Osteocyte (in vitro differentiated cells): ENCODE data around the gene ANKRD44. TPM values are rescaled to one million over a fixed set of nuclear protein-coding genes. Genes with fewer than 3 reads are reported as not detected.

ENCODE experiments used
- DNase-seq: peaks from one replicate; pipeline ENCODE4 v3.0.0; 2021; ENCODE audit warnings: mixed read lengths; ENCODE audit not compliant: unreplicated experiment; ENCODE audit errors: extremely low spot score
- H3K27ac Mint-ChIP-seq: one replicate; pipeline ENCODE4 v1.8.0; 2021; ENCODE audit warnings: mild to moderate bottlenecking, mixed read lengths; ENCODE audit not compliant: unreplicated experiment
- H3K27me3 Mint-ChIP-seq: one replicate; pipeline ENCODE4 v1.8.0; 2021; ENCODE audit warnings: mixed read lengths; ENCODE audit not compliant: unreplicated experiment
- H3K36me3 Mint-ChIP-seq: one replicate; pipeline ENCODE4 v1.8.0; 2021; ENCODE audit warnings: mixed read lengths; ENCODE audit not compliant: unreplicated experiment
- H3K4me1 Mint-ChIP-seq: one replicate; pipeline ENCODE4 v1.8.0; 2021; ENCODE audit warnings: mixed read lengths; ENCODE audit not compliant: unreplicated experiment
- H3K4me3 Mint-ChIP-seq: one replicate; pipeline ENCODE4 v1.8.0; 2021; ENCODE audit warnings: mild to moderate bottlenecking, moderate library complexity, mixed read lengths; ENCODE audit not compliant: unreplicated experiment
- H3K9me3 Mint-ChIP-seq: one replicate; pipeline ENCODE4 v1.8.0; 2021; ENCODE audit warnings: mixed read lengths; ENCODE audit not compliant: unreplicated experiment
- CTCF ChIP-seq: fragments of 200-600 bp; sonication (generic); IDR thresholded peaks from 2 replicates; pipeline ENCODE4 v1.5.0; 2021; ENCODE audit warnings: antibody characterized with exemption, mild to moderate bottlenecking, moderate library complexity
- total RNA-seq: library from RNA; stranded (reverse); gene quantifications from 2 replicates; pipeline ENCODE4 v1.2.1, GENCODE V29; 2021

Gene ANKRD44
- total RNA-seq, 1 donor from 2014 or later, result 16.6 TPM

- H3K36me3 Mint-ChIP-seq, result peaks cover 2% of the 10 kb centered on the region
- TF ChIP-seq CTCF, result no peak
- no peak overlapping the region for H3K27ac Mint-ChIP-seq
- no peak overlapping the region for H3K4me3 Mint-ChIP-seq
- no peaks in the 10 kb centered on the region for H3K9me3 Mint-ChIP-seq
- no peaks in the 10 kb centered on the region for H3K27me3 Mint-ChIP-seq
- H3K4me1 Mint-ChIP-seq, result peaks cover 11% of the 10 kb centered on the region
- no peak for DNase-seq
Measured at GRCh38 chr2:197181491-197181890, 129.1 kb downstream of the ANKRD44 start.

- Mint-ChIP-seq H3K36me3 (no peaks in the 10 kb centered on the region), H3K4me1 (peaks cover 14% of the 10 kb centered on the region), H3K27ac (peak overlapping the region; percentile 64), H3K9me3 (no peaks in the 10 kb centered on the region), H3K4me3 (no peak overlapping the region), H3K27me3 (no peaks in the 10 kb centered on the region)
- TF ChIP-seq CTCF, result no peak
- DNase-seq, result no peak
Measured at GRCh38 chr2:197179744-197180498, 130.7 kb downstream of the ANKRD44 start.

- Mint-ChIP-seq H3K27me3 (no peaks in the 10 kb centered on the region), H3K36me3 (no peaks in the 10 kb centered on the region), H3K4me3 (no peak overlapping the region), H3K4me1 (peaks cover 19% of the 10 kb centered on the region), H3K27ac (no peak overlapping the region), H3K9me3 (no peaks in the 10 kb centered on the region)
- TF ChIP-seq CTCF, result no peak
- DNase-seq, result no peak
Measured at GRCh38 chr2:197176522-197176921, 134.1 kb downstream of the ANKRD44 start.

- no peak for TF ChIP-seq CTCF
- peaks cover 16% of the 10 kb centered on the region for H3K4me1 Mint-ChIP-seq
- no peaks in the 10 kb centered on the region for H3K36me3 Mint-ChIP-seq
- H3K9me3 Mint-ChIP-seq, result no peaks in the 10 kb centered on the region
- H3K4me3 Mint-ChIP-seq, result no peak overlapping the region
- H3K27ac Mint-ChIP-seq, result no peak overlapping the region
- no peaks in the 10 kb centered on the region for H3K27me3 Mint-ChIP-seq
- DNase-seq, result no peak
Measured at GRCh38 chr2:197174539-197175094, 136.0 kb downstream of the ANKRD44 start.

GRCh38 chr2:197171582-197171981, 139.0 kb downstream of the ANKRD44 start:
- no peak for DNase-seq
- Mint-ChIP-seq H3K36me3 (no peaks in the 10 kb centered on the region), H3K4me3 (no peak overlapping the region)

More at GRCh38 chr2:197171582-197171981, 139.0 kb downstream of the ANKRD44 start:
- no peaks in the 10 kb centered on the region for H3K27me3 Mint-ChIP-seq
- TF ChIP-seq CTCF, result no peak
- no peak overlapping the region for H3K27ac Mint-ChIP-seq
- H3K4me1 Mint-ChIP-seq, result peaks cover 14% of the 10 kb centered on the region
- no peaks in the 10 kb centered on the region for H3K9me3 Mint-ChIP-seq
